Left renal cortex interstitium (tissue), 4 donors: ENCODE data around the gene AGBL5. TPM values are rescaled to one million over a fixed set of nuclear protein-coding genes. Genes with fewer than 3 reads are reported as not detected.

ENCODE experiments used
- DNase-seq, 4 donors: peaks; one replicate each; pipeline ENCODE4 v3.0.0-alpha.2; 2013; ENCODE audit warnings: low read depth in 4 of 4, low spot score in 2 of 4, missing footprints in 1 of 4
- polyA plus RNA-seq, 4 donors: library from polyadenylated mRNA; unstranded; fragments of 120-200 nt; gene quantifications; one replicate each; pipeline ENCODE4 v1.2.1, GENCODE V29; 2013; ENCODE audit not compliant: insufficient read length in 4 of 4

AGBL5 gene
- polyA plus RNA-seq, 4 donors, result 58.7 to 71.0 (median 65.6) TPM

GRCh38 chr2:27024188-27024587 is 27.3 kb upstream of the AGBL5 start:
- DNase-seq, result no peak

GRCh38 chr2:27024812-27025211 is 26.7 kb upstream of the AGBL5 start:
- DNase-seq, result no peak

- no peak for DNase-seq
Measured at GRCh38 chr2:27025281-27025800, 26.1 kb upstream of the AGBL5 start.

GRCh38 chr2:27025861-27026851 is 25.3 kb upstream of the AGBL5 start:
- no peak for DNase-seq

GRCh38 chr2:27027211-27027651 is 24.2 kb upstream of the AGBL5 start:
- no peak for DNase-seq

- no peak for DNase-seq
Measured at GRCh38 chr2:27029051-27029450, 22.4 kb upstream of the AGBL5 start.

GRCh38 chr2:27032495-27033252 is 18.8 kb upstream of the AGBL5 start, which contains the start of gene TMEM214:
TMEM214 (plus strand) TSS chr2:27032965; CDS start chr2:27033016, 51 bp downstream.
- DNase-seq, result peak in 2 of 4 donors; percentile 67 to 71

- DNase-seq, result no peak
Measured at GRCh38 chr2:27033253-27033852, 18.1 kb upstream of the AGBL5 start.

- DNase-seq, result no peak
Measured at GRCh38 chr2:27038012-27038411, 13.5 kb upstream of the AGBL5 start.

GRCh38 chr2:27038631-27039339 is 12.7 kb upstream of the AGBL5 start:
- no peak for DNase-seq

GRCh38 chr2:27039426-27039825 is 12.0 kb upstream of the AGBL5 start:
- no peak for DNase-seq

- no peak for DNase-seq
Measured at GRCh38 chr2:27039871-27040270, 11.6 kb upstream of the AGBL5 start.

- DNase-seq, result no peak
Measured at GRCh38 chr2:27040282-27040681, 11.2 kb upstream of the AGBL5 start.

GRCh38 chr2:27041752-27042151 is 9.7 kb upstream of the AGBL5 start:
- DNase-seq, result peak in 3 of 4 donors; percentile 52 to 71 (median 59)

GRCh38 chr2:27042159-27042661 is 9.3 kb upstream of the AGBL5 start:
- DNase-seq, result peak in 1 of 4 donors; percentile 8

- no peak for DNase-seq
Measured at GRCh38 chr2:27042985-27043634, 8.4 kb upstream of the AGBL5 start.

GRCh38 chr2:27049422-27050280 is 1.8 kb upstream of the AGBL5 start:
- DNase-seq, result no peak

GRCh38 chr2:27050281-27050995 is 1.0 kb upstream of the AGBL5 start:
- DNase-seq, result peak in 3 of 4 donors; percentile 90 to 94 (median 91)
